Fibroblast of skin of right biceps (primary cell): Measurements from ENCODE around the gene MYADML2.

Experiments
- DNase-seq: peaks from one replicate; pipeline ENCODE4 v3.0.0-alpha.2; 2013

MYADML2 gene

DNA sequence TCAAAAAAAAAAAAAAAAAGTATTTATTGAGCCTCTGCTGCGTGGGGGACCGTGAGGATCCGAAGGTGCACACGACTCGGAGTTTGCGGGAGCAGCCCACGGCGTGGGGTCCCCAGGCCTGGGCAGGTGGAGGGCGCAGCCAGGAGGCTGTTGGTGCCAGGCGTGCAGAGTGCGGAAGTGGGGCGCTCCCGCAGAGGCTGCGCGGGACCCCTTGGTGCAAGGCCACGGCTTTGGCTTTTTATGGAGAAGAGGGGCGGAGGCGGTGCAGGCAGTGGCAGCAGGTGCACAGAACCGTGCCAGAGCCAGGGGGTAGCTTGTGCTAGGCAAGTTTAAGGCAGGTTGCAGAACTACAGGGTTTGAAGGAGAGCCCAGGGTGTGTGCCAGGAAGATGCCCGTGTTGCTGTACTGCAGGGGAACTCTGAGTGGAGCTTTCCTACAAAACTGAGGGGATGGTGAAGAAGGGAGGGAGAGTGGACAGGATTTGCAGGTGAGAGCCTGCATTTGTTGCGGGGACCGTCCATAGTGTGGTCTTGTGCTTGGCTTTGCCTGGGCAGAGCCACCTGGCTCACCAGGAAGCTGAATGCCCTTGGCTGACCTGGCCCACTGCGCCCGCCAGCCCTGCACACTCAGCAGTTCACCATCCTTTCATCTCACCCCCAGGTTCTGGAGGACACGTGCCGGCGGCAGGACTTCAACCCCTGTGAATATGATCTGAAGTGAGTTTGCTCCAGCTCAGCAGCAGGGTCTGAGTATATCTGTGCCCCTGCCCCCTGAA lies 31.7 kb upstream of the MYADML2 start:
- DNase-seq = no peak

DNA sequence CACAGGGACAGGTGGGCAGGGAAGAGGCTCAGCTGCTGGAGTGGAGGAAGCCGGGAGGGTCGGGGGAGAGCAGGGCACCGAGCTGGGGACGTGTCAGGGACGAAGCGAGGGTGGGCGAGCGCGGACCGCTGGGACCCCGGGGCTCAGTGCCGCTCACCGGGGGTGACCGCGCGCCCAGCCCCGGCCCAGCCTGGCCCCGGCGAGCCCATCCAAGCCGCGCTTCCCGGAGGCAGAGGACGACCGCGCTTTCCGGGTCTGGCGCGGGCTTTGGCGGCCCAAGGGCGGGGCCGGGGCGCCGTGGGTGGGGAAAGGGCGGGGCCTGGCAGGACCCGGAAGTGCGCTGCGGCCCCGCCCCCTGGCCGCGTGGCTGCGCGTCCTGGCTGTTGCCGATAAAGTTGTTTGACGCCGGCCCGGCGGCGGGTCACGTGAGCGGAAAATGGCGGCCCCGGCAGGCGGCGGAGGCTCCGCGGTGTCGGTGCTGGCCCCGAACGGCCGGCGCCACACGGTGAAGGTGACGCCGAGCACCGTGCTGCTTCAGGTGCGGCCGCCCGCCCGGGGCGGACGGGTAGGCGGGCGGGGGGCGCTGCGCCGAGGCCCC lies 30.3 kb upstream of the MYADML2 start, which contains the start of gene ASPSCR1:
ASPSCR1 (plus strand) TSS at position 419 of the 598 bp plus-strand sequence; CDS start at position 437, 18 bp downstream.
- DNase-seq = peak; percentile 92

GRCh38 chr17:81976332-81977210 lies 29.5 kb upstream of the MYADML2 start:
- DNase-seq = no peak

DNA sequence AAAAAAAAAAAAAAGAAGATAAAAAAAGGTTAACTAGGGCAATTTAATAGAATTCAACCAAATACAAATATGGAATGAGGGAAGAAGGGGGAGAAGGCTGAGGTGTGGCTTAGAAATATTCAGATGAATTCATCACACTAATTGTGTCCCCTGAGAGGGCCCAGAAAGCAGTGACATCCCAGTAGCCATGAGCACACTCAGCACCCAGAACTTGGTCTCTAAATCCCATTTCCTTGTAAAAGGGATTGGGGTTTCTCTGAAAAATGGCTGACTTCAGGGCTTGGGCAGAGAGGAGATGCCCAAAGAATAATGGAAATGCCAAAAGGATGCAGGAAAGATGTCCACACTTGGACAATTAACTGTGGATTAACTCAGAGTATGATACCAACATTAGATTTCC lies 26.4 kb upstream of the MYADML2 start:
- no peak for DNase-seq

DNA sequence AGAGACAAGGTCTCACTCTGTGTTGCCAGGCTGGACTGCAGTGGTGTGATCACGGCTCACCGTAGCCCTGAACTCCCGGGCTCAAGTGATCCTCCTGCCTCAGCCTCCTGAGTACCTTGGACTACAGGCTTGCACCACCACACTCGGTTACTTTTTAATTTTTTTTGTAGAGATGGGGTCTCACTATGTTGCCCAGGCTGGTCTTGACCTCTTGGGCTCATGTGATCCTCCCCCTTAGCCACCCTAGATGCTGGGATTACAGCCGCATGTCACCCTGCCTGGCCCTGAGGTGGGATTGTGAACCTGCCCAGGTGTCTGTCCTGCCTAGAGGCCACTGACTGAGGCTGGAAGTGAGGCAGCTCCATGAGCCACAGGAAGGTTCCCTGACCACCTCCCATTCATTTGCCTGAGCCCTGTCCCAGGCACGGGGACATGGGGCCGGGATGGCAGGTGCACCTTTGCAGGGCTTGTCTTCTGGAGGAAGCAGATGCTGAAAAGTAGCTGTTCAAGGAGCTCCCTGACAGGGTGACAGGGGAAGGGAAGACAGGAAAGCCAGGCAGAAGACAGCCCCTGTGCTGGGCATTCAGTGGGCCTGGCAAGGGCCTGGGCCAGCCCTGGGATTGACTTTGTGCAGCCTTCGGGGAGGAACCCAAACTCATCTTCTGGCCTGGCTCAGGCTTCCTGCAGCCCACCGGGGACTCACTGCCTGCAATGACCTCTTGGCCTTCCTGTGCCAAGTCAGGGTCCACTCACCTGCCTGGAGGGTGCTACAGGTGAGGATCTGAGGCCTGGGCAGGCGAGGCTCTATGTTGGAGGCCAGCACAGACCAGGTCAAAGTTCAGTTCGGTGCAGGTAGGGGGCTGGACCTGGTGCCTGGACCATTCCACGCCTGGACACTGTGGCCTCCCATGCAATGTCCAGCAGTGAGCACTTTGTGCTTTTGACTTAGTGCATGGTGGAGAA lies 22.1 kb upstream of the MYADML2 start:
- no peak for DNase-seq

DNA sequence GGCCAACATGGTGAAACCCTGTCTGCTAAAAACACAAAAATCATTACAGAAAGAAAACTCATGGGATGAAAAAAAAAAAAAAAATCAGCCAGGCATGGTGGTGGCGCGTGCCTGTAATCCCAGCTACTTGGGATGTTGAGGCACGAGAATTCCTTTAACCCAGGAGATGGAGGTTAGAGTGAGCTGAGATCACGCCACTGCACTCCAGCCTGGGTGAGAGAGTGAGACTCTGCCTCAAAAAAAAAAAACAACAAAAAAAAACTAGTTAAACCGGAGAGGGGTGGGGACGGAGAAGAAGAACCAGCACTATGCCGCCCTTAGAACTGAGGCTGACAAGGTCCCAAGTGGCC lies 21.3 kb upstream of the MYADML2 start:
- DNase-seq = no peak

DNA sequence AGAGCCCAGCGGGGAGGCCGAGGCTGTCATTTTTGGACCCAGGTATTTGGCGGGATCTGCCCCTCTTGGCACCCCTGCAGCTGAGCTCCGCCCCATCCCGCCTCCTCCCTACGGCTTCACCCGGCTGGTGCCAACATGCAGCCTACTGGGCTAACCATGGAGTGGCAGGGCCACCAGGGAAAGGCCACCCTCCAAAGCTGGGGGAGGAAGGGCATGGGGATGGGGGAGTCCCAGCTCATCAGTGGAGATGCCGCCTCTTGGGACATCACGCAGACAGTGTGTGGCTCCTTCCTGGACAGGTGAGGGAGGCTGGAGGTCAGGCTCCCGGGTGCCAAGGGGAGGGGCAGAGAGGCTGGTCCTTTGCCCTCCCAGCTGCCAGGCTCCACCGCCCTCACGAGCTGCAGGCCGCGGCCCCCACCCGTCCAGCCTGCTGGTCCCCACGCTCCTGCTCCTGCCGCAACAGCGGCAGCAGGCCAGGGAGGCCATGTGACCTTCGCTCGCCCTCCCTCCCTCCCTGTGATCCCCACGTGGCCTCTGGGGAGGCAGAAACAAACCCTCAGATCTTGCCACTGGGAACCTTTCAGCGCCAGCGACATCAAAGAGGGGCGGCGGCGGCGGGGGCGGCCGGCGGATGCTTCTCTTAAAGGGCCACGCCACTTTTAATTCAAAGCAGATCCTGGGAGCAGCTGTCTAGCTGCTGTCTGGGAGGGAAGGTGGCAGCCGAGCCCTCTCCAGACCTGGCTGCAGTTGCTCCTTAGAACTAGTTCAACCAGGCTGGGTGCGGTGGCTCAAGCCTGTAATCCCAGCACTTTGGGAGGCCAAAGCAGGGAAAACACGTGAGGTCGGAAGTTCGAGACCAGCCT lies 20.7 kb upstream of the MYADML2 start:
- peak; percentile 68 for DNase-seq

DNA sequence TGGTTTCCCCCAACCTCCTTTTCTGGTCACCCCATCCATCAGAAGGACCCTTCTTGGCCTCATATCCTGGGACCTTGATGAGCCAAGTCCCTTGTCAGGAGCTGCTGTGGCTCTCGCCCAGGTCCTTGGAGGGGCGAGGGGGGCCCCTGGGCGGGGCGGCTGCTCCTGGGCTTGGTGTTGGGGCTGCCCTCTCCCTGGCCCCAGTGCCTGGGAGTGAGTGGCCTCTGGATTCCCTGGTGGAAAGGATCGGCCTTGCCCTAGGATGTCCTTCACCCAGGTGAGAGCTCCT lies 20.2 kb upstream of the MYADML2 start:
- no peak for DNase-seq

GRCh38 chr17:81966343-81967243 lies 19.6 kb upstream of the MYADML2 start:
- DNase-seq = no peak

DNA sequence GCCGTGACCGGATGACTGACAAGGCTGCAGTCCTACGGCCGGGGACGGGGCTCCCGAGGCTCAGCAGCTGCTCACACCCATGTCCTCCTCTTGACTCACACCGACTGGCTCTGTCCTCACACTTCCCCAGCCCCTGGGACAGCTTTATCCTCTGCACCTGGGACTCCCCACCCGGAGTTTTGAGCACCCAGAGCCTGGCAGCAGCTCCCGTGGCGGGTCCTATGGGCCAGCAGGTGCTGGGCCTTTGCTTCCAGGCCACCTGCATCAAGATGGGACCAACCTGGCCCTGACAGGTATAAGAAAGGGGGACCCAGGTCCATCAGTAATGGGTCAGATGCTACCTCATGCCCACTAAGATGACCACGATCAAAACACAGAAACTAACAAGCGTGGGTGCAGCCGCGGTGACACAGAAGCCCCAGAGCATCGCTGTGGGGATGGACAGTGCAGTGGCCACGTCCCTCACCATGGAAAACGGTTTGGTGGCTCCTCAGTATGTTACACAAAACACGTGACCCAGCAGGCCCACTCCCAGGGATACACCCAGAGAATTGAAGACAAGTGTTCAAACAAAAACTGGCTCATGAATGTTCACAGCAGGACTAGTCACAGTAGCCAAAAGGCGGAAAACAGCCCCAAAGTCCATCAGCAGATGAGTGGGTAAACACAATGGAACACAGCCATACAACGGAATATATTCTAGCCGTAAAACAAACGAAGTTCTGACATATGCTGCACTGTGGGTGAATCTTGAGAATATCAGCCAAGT lies 17.2 kb upstream of the MYADML2 start:
- no peak for DNase-seq

- DNase-seq = no peak
Observed at GRCh38 chr17:81962499-81963441, 15.7 kb upstream of the MYADML2 start.

DNA sequence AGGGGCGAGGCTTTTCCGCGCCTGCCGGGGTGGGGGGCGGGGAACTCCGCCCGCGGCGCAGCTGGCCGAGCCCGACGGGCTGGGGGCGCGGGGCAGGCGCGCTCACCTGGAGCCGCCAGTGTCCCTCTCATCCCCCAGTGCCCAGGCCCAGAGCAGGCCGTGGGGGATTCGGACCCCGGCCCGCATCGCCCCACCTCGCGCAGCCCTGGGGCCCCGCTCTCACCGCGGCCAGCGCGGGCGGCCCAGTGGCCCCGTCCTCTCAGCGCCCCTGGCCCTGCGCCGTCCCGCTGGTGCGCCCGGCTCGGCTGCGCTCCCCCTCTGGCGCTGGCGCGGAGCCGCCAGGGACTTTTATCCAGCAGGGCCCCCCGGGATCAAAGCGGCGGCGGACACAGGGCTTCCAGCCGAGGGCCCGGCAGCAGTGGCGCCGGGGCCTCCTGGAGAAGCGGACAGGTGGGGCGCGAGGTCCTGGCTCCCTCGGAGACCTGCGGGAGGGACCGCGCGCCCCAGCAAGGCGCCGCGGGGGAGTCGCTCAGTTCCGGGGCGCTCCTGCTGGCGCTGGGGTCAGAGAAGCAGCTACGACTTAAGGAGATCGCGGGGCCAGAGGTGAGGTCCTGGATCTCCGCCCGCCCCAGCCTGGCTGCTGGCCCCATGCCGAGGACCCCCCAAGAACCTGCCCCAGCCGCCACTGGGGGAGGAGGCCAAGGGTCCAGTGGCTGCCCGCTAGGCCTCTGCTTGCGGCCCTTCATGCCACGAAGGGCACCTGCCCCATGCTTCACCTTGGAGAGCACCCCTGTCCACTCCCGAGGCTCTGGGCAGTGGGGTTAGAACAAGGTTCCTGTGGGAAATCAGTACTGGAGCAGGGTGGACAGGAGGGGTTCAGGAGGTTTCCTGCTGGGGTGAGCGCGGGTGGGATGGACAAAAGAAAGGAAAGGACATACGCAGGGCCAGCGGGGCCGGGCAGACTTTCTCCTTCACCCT lies 14.8 kb upstream of the MYADML2 start:
- DNase-seq = no peak

DNA sequence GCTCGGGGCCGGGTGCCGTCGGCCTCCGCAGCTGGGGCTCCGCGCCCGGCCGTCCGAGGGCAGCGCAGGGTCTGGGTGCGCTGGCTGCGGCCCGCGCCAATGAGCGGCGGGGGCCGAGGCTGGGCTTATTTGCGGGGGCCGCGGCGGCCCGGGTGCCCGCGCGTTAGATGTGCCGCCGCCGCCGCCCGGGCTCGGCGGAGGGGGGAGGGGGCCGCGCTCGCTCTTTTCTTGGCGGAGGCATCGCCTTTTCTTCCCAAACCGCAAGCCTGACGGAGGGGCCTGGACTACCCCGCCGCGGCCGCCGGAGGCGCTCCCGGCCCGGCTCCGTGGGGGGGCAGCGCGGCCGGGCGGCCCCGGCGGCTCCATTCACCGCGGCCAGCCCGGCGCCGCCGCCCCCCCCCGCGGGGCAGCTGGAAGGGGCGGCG lies 14.1 kb upstream of the MYADML2 start, which contains the start of gene NOTUM:
NOTUM (minus strand) TSS at position 101 of the 425 bp plus-strand sequence. CDS start 278 bp downstream, outside the sequence.
- DNase-seq = peak; percentile 52

DNA sequence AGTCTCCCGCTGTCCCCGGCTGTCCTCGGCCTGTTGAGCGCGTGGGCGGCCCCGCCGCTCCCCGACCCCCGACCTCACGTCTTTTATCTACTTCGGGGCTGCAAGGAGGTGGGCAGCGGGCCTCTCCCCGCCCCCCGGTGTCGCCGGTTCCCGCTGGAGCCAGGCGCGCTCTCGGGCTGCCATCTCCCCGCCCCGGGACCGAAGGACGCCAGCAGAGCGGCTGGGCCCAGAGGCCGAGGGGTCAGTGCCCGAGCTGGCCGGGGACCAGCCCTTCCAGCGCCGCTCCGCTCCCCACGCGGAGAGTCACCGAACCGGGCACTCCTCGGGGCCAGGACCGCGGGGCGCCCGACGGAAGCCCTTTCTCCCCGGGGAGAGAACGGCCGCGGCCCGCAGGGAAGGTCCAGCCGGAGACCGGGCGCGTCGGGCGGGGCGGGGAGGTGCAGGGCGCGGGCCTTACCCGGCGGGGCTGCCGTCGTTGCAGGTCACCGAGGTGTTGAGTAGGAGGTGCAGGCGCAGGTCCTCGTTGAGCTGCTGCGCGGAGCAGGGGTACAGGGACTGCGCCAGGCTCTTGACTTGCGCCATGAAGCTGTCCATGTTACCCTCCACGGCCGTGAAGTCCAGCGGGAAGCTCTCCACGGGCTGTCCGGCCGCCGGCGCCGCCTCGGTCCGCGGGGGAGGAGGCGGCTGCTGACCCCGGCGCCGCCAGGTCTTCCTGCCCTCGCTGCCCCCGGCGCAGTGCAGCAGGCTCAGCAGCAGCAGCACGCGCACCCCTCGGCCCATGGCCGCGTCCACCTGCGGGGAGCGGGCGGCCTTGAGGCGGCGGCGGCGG lies 13.3 kb upstream of the MYADML2 start:
- no peak for DNase-seq

DNA sequence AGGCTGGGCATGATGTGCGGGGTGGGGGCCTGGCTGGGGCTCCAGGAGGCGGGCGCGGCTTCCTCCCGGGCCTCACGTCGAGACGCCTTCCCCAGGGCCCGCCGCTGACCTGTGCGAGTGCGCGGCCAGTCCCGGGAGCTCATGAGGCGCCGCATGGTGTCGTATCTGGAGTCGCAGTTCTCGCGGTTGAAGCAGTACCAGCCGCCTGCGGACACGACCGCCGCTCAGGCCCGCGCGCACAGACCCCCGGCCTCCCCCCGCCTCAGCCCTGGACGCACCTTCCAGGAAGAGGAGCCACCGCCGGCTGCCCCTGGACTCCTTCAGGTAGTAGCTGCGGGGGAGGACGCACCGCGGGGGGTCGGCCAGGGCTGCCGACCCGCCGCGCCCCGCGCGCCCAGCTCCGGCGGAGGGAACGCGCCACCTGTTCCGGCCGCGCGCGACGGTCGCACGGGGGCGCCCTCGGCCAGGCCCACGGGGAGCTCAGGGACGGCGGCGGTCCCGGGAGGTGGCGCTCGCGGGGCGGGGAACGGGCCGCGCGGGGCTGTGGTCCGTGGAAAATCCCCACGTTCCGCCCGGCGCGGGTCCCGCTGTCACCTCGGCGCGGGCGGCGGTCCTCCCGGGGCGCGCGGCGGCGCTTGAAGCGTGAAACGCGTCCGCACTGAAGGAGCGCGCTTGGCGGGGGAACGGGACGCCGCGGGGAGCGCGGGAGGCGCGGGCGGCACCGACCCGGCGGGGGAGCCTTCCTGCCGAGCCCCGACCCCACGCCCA lies 12.5 kb upstream of the MYADML2 start:
- peak; percentile 32 for DNase-seq
